Left ventricle myocardium inferior (tissue), 1 donor: Measurements from ENCODE around the gene RHBDF1. TPM values are rescaled to one million over a fixed set of nuclear protein-coding genes. Genes with fewer than 3 reads are reported as not detected.
"Not testable (repeated sequence)": the region's sequence is repeated elsewhere in the genome, so short reads cannot be mapped to it uniquely, and the experiment has no call there.

Source experiments
- DNase-seq: peaks from one replicate; pipeline ENCODE4 v3.0.0-alpha.2; 2020
- H3K27ac ChIP-seq: fragments of 200-600 bp; replicated peaks from 2 replicates; pipeline ENCODE4 v1.8.0; 2021
- H3K27me3 ChIP-seq: fragments of 200-600 bp; 2 replicates; pipeline ENCODE4 v1.8.0; 2021; ENCODE audit warnings: low read depth
- H3K36me3 ChIP-seq: fragments of 200-600 bp; 2 replicates; pipeline ENCODE4 v1.8.0; 2021
- H3K4me1 ChIP-seq: fragments of 200-600 bp; 2 replicates; pipeline ENCODE4 v1.8.0; 2021
- H3K4me3 ChIP-seq: fragments of 200-600 bp; 2 replicates; pipeline ENCODE4 v1.8.0; 2021; ENCODE audit warnings: mild to moderate bottlenecking, moderate library complexity
- H3K9me3 ChIP-seq: fragments of 200-600 bp; replicated peaks from 2 replicates; pipeline ENCODE4 v1.8.0; 2021
- CTCF ChIP-seq: fragments of 200-600 bp; IDR thresholded peaks from 2 replicates; pipeline ENCODE4 v1.8.0; 2021; ENCODE audit warnings: antibody characterized with exemption, mild to moderate bottlenecking, borderline replicate concordance
- intact Hi-C: fragments of 100-400 bp; cut with micrococcal nuclease; formaldehyde crosslinking; loops from one replicate; pipeline ENCODE4 v1.11.0; 2022
- total RNA-seq: library from RNA; stranded (reverse); fragmentation: NEBNext Ultra II Directional; extraction: Animal tissue kit (Norgen Biotek cat#: 25700); gene quantifications from one replicate; pipeline ENCODE4 v1.2.1, GENCODE V29; 2021
- donor health status: DM: no; HTN: yes; CAD: no; lungs with severe emphysema.

RHBDF1 gene
- total RNA-seq, 1 donor from 2014 or later = 24.4 TPM

GRCh38 chr16:54237-54581 lies 18.2 kb downstream of the RHBDF1 start:
- peak overlapping the region; percentile 91 for H3K27ac ChIP-seq
- H3K9me3 ChIP-seq = no peaks in the 10 kb centered on the region
- no peak for TF ChIP-seq CTCF
- peak overlapping the region; percentile 98 for H3K4me3 ChIP-seq
- peaks cover 51% of the 10 kb centered on the region for H3K36me3 ChIP-seq
- intact Hi-C loops = no loop called here
- DNase-seq = no peak
- no peaks in the 10 kb centered on the region for H3K27me3 ChIP-seq
- H3K4me1 ChIP-seq = peaks cover 34% of the 10 kb centered on the region

DNA sequence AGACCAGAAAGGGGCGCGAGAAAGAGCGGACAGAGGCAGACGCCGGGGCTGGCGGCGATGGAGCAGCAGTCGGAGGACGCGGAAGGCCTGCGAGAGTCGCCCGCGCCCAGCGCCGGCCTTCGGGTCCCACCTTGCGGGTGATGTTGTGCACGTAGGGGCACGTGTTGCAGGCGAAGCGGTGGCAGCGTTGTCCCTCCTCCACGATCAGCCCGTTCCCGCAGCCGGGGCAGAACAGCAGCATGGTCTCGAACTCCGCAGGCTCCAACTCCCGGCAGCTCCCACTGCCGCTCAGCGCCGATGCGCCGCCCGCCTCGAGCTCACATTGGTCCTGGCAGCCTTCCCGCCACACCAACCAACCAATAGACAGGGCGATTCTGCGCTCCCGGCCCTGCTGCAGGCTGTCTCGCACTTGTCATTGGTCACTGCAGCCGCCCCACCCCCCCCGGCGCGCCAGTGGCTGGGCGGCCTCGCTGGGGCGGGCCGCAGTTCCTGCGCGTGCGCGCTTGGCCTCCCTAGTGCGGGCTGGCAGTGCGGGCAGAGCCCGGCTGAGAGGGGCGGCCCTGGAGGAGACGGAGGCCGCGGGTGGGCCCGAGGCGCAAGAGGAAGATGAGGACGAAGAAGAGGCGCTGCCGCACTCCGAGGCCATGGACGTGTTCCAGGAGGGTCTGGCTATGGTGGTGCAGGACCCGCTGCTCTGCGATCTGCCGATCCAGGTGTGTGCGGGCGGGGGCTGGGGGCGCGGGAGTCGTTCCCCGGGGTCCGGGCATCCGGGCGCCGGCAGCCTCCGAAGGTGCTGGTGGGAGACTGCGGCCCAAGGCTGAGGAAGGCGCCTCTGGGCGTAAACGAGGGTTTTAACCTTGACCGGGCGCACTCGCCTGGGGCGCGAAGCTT lies 18.8 kb downstream of the RHBDF1 start, which contains the start of the genes POLR3K and SNRNP25:
POLR3K (minus strand) TSS at position 263 of the 891 bp plus-strand sequence; CDS start at position 241, 22 bp downstream.
SNRNP25 (plus strand) TSS at position 483 of the 891 bp plus-strand sequence; CDS start at position 672, 189 bp downstream.
- Histone ChIP-seq H3K4me1 (peaks cover 34% of the 10 kb centered on the region), H3K9me3 (no peaks in the 10 kb centered on the region), H3K4me3 (peak within 1 kb of the TSS; percentile 98), H3K27ac (peak within 1 kb of the TSS; percentile 91), H3K27me3 (no peaks in the 10 kb centered on the region), H3K36me3 (peaks cover 49% of the 10 kb centered on the region)
- no peak for TF ChIP-seq CTCF
- peak; percentile 100 for DNase-seq
- intact Hi-C loops = no loop called here

- Histone ChIP-seq H3K36me3 (peaks cover 40% of the 10 kb centered on the region), H3K27ac (no peak overlapping the region), H3K4me3 (no peak overlapping the region), H3K9me3 (no peaks in the 10 kb centered on the region), H3K27me3 (no peaks in the 10 kb centered on the region), H3K4me1 (peaks cover 34% of the 10 kb centered on the region)
- DNase-seq = no peak
- intact Hi-C loops = no loop called here
- no peak for TF ChIP-seq CTCF
Observed at GRCh38 chr16:50769-51591, 21.5 kb downstream of the RHBDF1 start.

DNA sequence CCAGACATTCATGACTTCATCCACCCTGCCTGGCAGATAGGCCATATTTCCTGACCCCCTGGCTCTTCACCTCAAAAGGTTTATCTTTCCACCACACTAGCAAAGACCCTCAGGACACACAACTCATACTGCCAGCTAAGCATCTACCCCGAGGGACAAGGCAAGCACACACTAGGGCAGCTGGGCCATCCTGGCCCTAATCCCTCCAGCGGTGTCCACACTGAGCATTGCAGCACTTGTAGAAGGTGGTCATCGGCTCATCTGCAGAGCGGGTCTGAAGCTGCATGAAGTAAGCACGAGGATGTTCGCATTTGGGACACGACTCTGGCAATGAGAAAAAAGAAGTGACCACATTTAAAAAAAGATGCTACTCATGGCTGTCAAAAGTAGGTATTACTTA lies 25.2 kb downstream of the RHBDF1 start:
- H3K27ac ChIP-seq = no peak overlapping the region
- no peak overlapping the region for H3K4me3 ChIP-seq
- peaks cover 11% of the 10 kb centered on the region for H3K4me1 ChIP-seq
- no peaks in the 10 kb centered on the region for H3K9me3 ChIP-seq
- H3K36me3 ChIP-seq = peaks cover 37% of the 10 kb centered on the region
- no peaks in the 10 kb centered on the region for H3K27me3 ChIP-seq
- intact Hi-C loops = no loop called here
- TF ChIP-seq CTCF = no peak
- no peak for DNase-seq

GRCh38 chr16:46510-46909 lies 25.9 kb downstream of the RHBDF1 start:
- intact Hi-C loops, H3K27ac ChIP-seq, H3K9me3 ChIP-seq, DNase-seq, H3K4me3 ChIP-seq, H3K27me3 ChIP-seq, H3K4me1 ChIP-seq: not testable (repeated sequence)
- H3K36me3 ChIP-seq = peaks cover 37% of the 10 kb centered on the region
